AG09309 (cell line): ENCODE results near the gene CP.

Source experiments
- DNase-seq: peaks from one replicate; pipeline ENCODE4 v3.0.0-alpha.2; 2010; ENCODE audit warnings: low read depth
- H3K4me3 ChIP-seq: 2 replicates; pipeline ENCODE4 v1.5.1; 2011; ENCODE audit warnings: mild to moderate bottlenecking, low read depth, low read length, moderate library complexity; ENCODE audit not compliant: control insufficient read depth
- TF ChIP-seq, protein P1 (sequence below): IDR thresholded peaks from 2 replicates; pipeline ENCODE4 v1.5.1; 2011; ENCODE audit warnings: mild to moderate bottlenecking, low read depth, low read length, inconsistent platforms; ENCODE audit not compliant: insufficient read depth, control insufficient read depth; ENCODE audit errors: missing control alignments

Gene CP

GRCh38 chr3:149153402-149153801 lies 68.2 kb downstream of the CP start:
- no peak for DNase-seq
- TF ChIP-seq, protein P1, sequence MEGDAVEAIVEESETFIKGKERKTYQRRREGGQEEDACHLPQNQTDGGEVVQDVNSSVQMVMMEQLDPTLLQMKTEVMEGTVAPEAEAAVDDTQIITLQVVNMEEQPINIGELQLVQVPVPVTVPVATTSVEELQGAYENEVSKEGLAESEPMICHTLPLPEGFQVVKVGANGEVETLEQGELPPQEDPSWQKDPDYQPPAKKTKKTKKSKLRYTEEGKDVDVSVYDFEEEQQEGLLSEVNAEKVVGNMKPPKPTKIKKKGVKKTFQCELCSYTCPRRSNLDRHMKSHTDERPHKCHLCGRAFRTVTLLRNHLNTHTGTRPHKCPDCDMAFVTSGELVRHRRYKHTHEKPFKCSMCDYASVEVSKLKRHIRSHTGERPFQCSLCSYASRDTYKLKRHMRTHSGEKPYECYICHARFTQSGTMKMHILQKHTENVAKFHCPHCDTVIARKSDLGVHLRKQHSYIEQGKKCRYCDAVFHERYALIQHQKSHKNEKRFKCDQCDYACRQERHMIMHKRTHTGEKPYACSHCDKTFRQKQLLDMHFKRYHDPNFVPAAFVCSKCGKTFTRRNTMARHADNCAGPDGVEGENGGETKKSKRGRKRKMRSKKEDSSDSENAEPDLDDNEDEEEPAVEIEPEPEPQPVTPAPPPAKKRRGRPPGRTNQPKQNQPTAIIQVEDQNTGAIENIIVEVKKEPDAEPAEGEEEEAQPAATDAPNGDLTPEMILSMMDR: no peak
- H3K4me3 ChIP-seq: no peak overlapping the region

DNA sequence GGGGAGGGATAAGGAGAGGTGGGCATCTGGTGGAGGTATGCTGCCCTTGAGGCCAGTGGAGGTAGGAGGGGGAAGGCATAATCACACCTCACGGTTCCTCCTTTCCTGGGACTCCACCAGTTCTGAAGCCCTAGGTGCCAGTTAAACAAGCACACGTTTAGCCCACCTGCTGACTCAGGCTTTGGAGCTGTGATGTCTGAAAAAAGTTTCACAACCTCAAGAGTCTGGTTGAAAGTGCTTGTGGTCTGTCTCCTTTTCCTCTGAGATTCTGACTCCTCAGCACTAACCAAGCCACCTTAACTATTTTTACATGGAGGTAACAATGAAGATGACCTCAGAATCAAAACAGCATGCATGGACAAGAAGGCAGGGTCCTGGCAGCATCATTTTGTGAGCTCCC lies 69.2 kb downstream of the CP start:
- TF ChIP-seq, protein P1: no peak
- no peak overlapping the region for H3K4me3 ChIP-seq
- DNase-seq: no peak

GRCh38 chr3:149151843-149152242 lies 69.8 kb downstream of the CP start:
- no peak overlapping the region for H3K4me3 ChIP-seq
- TF ChIP-seq, protein P1: no peak
- no peak for DNase-seq

DNA sequence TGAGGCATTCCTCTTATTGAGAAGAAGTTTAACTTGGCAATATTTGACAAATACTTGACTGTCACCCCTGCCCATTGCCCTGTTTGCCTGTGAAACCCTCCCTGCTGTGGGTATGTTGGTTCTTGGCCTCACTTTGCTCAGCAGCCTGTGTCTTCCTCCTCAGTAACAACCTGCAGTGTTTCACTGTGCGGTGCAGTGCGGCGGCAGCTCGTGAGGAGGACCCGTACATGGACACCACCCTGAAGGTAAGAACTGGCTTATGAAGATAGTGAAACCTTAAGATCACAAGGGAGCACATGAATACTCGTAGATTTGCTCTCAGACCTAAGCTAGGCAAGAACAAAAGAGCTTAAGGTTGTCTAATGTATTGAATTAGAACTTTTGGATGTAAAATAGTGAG lies 71.2 kb downstream of the CP start:
- TF ChIP-seq, protein P1: no peak
- no peak overlapping the region for H3K4me3 ChIP-seq
- no peak for DNase-seq

GRCh38 chr3:149145974-149146373 lies 75.7 kb downstream of the CP start:
- DNase-seq: no peak
- TF ChIP-seq, protein P1: no peak
- no peak overlapping the region for H3K4me3 ChIP-seq

DNA sequence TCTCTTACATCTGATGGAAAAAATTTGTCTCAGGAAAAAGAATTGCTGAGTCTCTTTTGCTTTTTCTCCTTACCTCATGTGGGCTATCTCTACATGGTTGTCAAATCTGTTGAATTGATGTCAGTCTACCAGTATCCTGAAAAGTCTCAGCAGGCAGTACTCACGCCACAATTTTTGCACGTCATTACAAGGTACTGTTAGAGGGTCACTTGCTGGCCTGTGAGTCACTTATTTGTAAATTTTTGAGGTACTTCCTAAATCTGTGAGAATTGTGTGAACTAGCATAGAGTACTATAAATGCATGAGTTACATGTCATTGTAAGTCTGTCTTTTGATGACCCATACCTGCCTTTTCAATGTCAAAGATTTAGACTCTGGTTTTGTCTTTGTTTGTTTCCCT lies 76.3 kb downstream of the CP start:
- no peak overlapping the region for H3K4me3 ChIP-seq
- TF ChIP-seq, protein P1: no peak

DNA sequence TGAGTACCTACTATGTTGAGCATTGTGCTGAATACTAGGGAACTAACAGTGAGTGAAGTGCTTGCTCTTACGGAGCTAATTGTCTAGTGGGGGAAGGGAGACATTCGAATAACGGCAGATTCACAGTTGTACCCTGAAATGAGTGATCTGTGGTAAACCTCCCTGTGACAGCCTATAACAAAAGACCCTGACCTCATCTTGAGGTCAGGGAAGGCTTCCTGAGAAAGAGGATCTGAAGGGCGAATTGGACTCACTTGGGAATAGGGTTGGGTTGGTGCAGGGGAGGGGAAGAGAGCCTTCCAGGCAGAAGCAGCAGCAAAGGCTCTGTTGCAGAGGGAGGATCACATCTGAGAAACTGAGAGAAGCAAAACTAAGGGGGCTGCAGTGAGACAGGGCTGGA lies 78.9 kb downstream of the CP start:
- no peak for DNase-seq
- H3K4me3 ChIP-seq: no peak overlapping the region
- TF ChIP-seq, protein P1: no peak

More for the DNA sequence above, 76.3 kb downstream of the CP start:
- no peak for DNase-seq
